SK-N-SH treated with all-trans-retinoic acid at 6 μM for 48 hours (cell line): ENCODE data around the gene TMEM82.

Source experiments
- BACH2 ChIP-seq: fragments of 250-450 bp; sonication (Bioruptor Pico); IDR thresholded peaks from 2 replicates; pipeline ENCODE4 v1.9.0; 2021; ENCODE audit warnings: mild to moderate bottlenecking, borderline replicate concordance
- CREB5 ChIP-seq: fragments of 250-450 bp; sonication (Bioruptor Pico); IDR thresholded peaks from 2 replicates; pipeline ENCODE4 v1.5.1; 2020; ENCODE audit warnings: low read depth, mild to moderate bottlenecking, moderate library complexity
- GLIS3 ChIP-seq: fragments of 250-450 bp; sonication (Bioruptor Pico); IDR thresholded peaks from 2 replicates; pipeline ENCODE4 v1.5.0; 2020; ENCODE audit warnings: mild to moderate bottlenecking, moderate library complexity
- OSR1 ChIP-seq: fragments of 250-450 bp; sonication (Bioruptor Pico); IDR thresholded peaks from 2 replicates; pipeline ENCODE4 v1.8.0; 2022; ENCODE audit warnings: moderate library complexity, mild to moderate bottlenecking, inconsistent platforms
- PATZ1 ChIP-seq: fragments of 250-450 bp; sonication (Bioruptor Pico); IDR thresholded peaks from 2 replicates; pipeline ENCODE4 v1.8.0; 2020; ENCODE audit warnings: mild to moderate bottlenecking, moderate library complexity, borderline replicate concordance
- PPARA ChIP-seq: fragments of 250-450 bp; sonication (Bioruptor Pico); IDR thresholded peaks from 2 replicates; pipeline ENCODE4 v1.5.0; 2020; ENCODE audit warnings: mild to moderate bottlenecking, borderline replicate concordance
- RARB ChIP-seq: fragments of 250-450 bp; sonication (Bioruptor Pico); IDR thresholded peaks from 2 replicates; pipeline ENCODE4 v1.8.0; 2021; ENCODE audit warnings: mild to moderate bottlenecking, moderate library complexity
- ZC3H10 ChIP-seq: fragments of 250-450 bp; sonication (Bioruptor Pico); IDR thresholded peaks from 2 replicates; pipeline ENCODE4 v1.5.1; 2021; ENCODE audit warnings: mild to moderate bottlenecking, moderate library complexity
- ZFP30 ChIP-seq: fragments of 450-650 bp; formaldehyde crosslinking; IDR thresholded peaks from 2 replicates; pipeline ENCODE4 v1.5.0; 2022; ENCODE audit warnings: mild to moderate bottlenecking, moderate library complexity

- TF ChIP-seq PATZ1 (CRISPR knock-in tag) (no peak), PPARA (CRISPR knock-in tag) (no peak), ZFP30 (CRISPR knock-in tag) (no peak), RARB (CRISPR knock-in tag) (no peak), OSR1 (CRISPR knock-in tag) (no peak), CREB5 (CRISPR knock-in tag) (no peak), BACH2 (CRISPR knock-in tag) (no peak), GLIS3 (CRISPR knock-in tag) (no peak), ZC3H10 (CRISPR knock-in tag) (no peak)
Measured at GRCh38 chr1:15714406-15715136, 27.7 kb upstream of the TMEM82 start.
